GM13977 (cell line): Measurements from ENCODE around the gene MAP7D2.

Experiments used
- DNase-seq: peaks from one replicate; pipeline ENCODE4 v3.0.0; 2012; ENCODE audit warnings: low spot score
- in situ Hi-C: fragments of 300-500 bp; cut with MboI; formaldehyde crosslinking; loops from one replicate; pipeline ENCODE4 v1.12.0; 2022; ENCODE audit warnings: low sequenced_read_pairs, low pct_unique_long_range_greater_than_20kb, mixed read lengths, inconsistent platforms; ENCODE audit not compliant: unreplicated experiment
- TF ChIP-seq, protein P1 (sequence below): IDR thresholded peaks from 2 replicates; pipeline ENCODE4 v1.5.1; 2012; ENCODE audit warnings: mild to moderate bottlenecking, control low read depth; ENCODE audit not compliant: insufficient read depth; ENCODE audit errors: extremely low read depth, missing control alignments

Gene MAP7D2

DNA sequence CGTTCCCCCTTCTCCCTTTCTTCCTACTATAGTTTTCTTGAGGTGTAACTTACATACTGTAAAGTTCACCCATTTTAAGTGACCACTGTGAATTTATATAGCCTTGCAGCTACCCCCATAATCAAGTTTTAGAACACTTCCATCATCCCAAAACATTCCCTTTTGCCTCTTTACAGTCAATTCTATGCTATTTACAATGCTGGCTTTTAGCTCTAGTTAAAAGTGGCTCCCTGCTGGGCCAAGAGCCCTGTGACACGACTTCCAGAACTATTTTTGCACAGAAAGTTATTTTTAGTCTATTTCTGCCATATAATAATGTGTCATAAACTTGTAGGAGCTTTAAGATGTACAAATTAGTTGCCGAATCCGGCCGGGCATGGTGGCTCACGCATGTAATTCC lies 26.9 kb downstream of the MAP7D2 start:
- TF ChIP-seq, protein P1, sequence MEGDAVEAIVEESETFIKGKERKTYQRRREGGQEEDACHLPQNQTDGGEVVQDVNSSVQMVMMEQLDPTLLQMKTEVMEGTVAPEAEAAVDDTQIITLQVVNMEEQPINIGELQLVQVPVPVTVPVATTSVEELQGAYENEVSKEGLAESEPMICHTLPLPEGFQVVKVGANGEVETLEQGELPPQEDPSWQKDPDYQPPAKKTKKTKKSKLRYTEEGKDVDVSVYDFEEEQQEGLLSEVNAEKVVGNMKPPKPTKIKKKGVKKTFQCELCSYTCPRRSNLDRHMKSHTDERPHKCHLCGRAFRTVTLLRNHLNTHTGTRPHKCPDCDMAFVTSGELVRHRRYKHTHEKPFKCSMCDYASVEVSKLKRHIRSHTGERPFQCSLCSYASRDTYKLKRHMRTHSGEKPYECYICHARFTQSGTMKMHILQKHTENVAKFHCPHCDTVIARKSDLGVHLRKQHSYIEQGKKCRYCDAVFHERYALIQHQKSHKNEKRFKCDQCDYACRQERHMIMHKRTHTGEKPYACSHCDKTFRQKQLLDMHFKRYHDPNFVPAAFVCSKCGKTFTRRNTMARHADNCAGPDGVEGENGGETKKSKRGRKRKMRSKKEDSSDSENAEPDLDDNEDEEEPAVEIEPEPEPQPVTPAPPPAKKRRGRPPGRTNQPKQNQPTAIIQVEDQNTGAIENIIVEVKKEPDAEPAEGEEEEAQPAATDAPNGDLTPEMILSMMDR, result no peak
- DNase-seq, result no peak
- in situ Hi-C loops, result no loop called here

DNA sequence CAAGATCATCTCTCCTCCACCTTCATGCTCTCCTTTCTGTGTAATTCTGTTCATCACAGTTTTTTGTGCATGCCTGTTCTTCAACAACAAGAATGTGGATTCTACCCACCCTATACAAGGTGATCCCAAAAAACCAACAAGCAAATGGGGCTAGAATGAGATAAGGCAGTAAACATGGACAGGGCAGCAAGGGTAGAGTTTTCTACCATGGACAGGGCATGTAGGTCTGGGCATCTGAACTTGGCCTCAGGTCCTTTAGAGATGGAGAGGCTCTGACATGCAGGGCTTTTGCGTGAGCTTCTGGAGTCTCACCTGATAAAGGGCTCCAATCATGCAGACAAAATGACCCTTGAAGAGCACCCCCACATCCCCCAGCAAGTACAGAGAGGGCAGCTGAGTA lies 36.4 kb downstream of the MAP7D2 start:
- TF ChIP-seq, protein P1, result no peak
- DNase-seq, result no peak
- in situ Hi-C loops, result no loop called here

DNA sequence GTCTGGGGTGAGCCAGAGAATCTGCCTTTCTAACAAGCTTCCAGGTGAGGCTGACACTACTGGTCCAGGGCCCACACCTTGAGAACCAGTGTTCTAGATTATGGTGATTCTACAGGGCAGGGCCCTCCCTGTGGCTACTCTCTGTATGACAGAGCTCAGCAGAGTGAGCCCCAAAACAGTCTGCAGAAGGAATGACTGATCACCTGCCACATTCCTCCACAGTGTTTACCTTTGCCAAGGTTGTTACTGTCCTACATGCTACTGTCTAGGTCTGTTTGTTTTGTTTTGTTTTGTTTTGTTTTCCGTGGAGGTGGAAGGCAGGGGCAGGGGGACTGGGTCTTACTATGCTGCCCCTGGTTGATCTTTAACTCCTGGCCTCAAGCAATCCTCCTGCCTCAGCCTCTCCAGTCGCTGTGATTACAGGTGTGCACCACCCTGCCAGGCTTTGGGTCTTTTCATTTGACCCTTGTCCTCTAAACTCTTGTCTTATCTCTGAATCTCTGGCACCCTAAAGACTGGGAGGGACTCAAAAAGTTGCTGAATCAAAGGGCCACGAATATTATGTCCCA lies 45.1 kb downstream of the MAP7D2 start:
- in situ Hi-C loops, result loop anchor here (25.0 kb wide), 1 partner anchor 159 kb away; no protein-coding TSS in a partner anchor
- DNase-seq, result no peak
- TF ChIP-seq, protein P1, result no peak

DNA sequence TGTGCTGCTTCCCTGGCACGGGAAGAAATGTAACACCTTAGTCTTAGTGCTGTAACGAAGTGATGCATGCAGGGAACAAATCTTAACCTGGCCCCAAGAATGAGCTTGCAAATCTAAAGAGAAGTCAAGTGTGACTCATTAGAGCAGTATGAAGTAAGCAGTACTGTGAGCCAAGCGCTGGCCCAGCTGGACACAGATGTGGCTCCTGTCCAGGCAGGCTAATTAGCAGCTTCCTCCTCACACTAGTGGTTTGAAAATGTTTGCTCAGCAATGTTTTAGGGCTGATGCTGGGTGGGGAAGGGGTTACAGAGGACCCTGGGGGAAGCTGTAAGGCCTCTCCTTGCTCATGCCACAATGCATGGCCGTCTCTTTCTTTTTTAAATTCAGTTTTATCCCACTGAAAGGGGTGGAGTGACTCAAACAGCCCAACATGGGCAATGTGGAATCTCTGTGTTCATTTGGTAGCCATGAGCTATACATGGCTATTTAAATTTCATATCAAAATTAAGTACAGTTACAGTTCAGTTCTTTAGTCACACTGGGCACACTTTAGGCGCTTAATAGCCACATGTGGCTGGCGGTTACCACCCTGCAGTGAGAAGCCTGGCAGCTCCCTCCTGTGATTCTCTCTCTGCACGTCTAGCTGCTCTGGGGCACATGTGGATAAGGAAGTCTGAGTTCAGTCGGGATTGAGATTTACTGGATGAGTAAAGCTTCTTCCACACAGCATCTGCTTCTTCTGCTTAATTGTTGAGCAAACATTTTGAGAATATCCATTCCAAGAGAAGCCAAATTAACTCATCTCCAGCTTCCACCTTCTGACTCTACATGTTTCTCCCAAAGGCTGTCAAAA lies 48.8 kb downstream of the MAP7D2 start:
- no peak for DNase-seq
- TF ChIP-seq, protein P1, result no peak
- in situ Hi-C loops, result loop anchor here (25.0 kb wide), 1 partner anchor 156 kb away; no protein-coding TSS in a partner anchor

DNA sequence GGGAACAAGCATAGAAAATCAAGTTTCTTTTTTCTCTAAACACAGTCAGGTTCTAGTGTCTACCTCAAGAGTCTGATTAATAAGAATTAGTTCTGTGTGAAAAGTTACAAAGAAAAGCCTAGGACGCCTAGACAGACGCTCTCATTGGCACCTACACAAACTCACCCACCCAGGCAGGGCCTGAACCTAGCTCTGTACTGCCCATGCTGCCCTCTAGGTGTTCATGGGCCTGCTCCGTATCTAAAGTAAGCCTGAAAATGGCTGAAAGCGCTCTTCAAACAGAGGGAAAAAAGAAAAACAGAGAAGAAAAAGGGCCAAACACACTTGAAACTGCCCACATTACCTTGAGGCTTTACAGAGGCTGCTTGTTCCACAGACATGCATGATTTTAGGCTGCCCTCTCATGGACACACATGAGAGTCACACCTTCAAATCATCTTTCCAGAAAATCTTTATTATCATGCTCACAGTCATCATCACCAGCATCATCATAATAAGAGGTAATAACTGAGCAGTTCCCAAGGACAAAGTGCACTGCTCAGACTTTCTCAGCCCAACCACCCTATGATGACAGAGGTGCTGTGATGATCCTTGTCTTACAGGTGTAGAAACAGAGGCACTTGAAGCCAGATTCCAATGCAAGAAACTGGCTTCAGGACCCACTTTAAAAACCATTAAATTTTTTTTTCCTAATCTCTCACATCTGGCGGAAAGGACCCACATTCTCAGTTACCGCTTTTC lies 49.6 kb downstream of the MAP7D2 start:
- TF ChIP-seq, protein P1, result peak; percentile 63
- in situ Hi-C loops, result loop anchor here (25.0 kb wide), 1 partner anchor 155 kb away; no protein-coding TSS in a partner anchor

DNA sequence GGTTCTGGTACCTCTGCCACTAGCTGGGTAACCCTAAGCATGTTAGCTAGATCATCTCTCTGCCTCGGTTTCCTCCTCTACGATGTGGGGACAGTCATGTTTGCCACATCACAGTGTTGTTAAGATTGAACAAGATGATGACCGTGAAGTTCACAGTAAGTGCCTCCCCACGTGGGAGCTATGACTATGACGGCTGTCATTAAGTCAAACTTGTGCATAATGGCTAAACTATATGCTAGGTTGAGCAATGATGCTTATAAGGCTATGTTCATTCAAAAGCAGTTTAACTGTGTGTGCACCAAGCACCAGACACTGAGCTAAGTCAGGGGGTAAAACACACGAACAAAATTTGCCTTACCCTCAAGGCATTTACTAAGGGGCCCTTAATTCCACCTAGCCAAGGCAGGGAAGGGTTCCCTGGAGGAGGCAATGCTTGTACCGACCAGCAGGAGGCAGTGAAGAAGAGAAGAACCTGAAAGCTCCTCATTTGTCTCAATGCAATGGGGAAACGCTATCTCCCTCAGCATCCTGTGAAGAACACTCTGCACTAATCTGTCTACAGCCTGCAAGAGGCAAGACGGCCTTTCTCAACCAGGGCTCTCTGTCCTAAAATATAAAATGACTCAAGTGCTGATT lies 52.9 kb downstream of the MAP7D2 start:
- TF ChIP-seq, protein P1, result peak; percentile 27
- in situ Hi-C loops, result loop anchor here (25.0 kb wide), 1 partner anchor 152 kb away; no protein-coding TSS in a partner anchor

More for the DNA sequence above, 49.6 kb downstream of the MAP7D2 start:
- DNase-seq, result peak; percentile 64

More for the DNA sequence above, 52.9 kb downstream of the MAP7D2 start:
- DNase-seq, result no peak
